Measurements from ENCODE around the gene GABRG3. TPM values are rescaled to one million over a fixed set of nuclear protein-coding genes. Genes with fewer than 3 reads are reported as not detected.

The GABRG3 gene
- total RNA-seq, 1 experiment from 2014 or later = 0.15 TPM

GRCh38 chr15:27328186-27328585 is 357.2 kb downstream of the GABRG3 start:
- no CpG with 5 or more reads among the region's 7 CpGs for WGBS (ENCODE audit: extremely low coverage, insufficient read length, low lambda C conversion rate)
- Mint-ChIP-seq H3K36me3 (ENCODE audit: insufficient read depth in 1 of 3, low read depth in 3 of 3) (no peaks in the 10 kb centered on the region), H3K4me3 (no peak overlapping the region), H3K9me3 (no peaks in the 10 kb centered on the region), H3K27ac (no peak overlapping the region), H3K4me1 (peaks cover 7 to 11% of the 10 kb centered on the region in 2 experiments), H3K27me3 (ENCODE audit: low read depth) (no peaks in the 10 kb centered on the region)
- Histone ChIP-seq H2BK5ac (ENCODE audit: insufficient read length, low read length) (no peak overlapping the region), H3K79me1 (ENCODE audit: insufficient read depth, low read depth, low read length, poor library complexity, severe bottlenecking) (no peaks in the 10 kb centered on the region), H3K27ac (ENCODE audit: insufficient read length, low read depth, low read length) (no peak overlapping the region), H2BK12ac (ENCODE audit: insufficient read length, low read depth, low read length) (no peak overlapping the region), H3K18ac (ENCODE audit: insufficient read length, low read depth, low read length) (no peak overlapping the region), H3K14ac (ENCODE audit: insufficient read depth, low read length) (no peak overlapping the region), H2AK5ac (ENCODE audit: insufficient read length, low read length) (no peak overlapping the region), H3K79me2 (ENCODE audit: insufficient read depth, low read length) (no peaks in the 10 kb centered on the region), H3K56ac (ENCODE audit: insufficient read length, low read depth, low read length) (no peak overlapping the region), H4K8ac (replicated peaks; ENCODE audit: insufficient read length, low read depth, low read length) (no peak overlapping the region), H4K20me1 (ENCODE audit: control insufficient read depth, insufficient read depth, insufficient read length) (no peaks in the 10 kb centered on the region), H2AFZ (ENCODE audit: low read length) (no peak overlapping the region), H3K4me1 (ENCODE audit: insufficient read depth, low read length) (no peaks in the 10 kb centered on the region), H3K23ac (ENCODE audit: insufficient read length, low read depth, low read length) (no peak overlapping the region), H4K91ac (ENCODE audit: insufficient read length, low read depth, low read length) (no peak overlapping the region), H3K4ac (ENCODE audit: low read depth, low read length) (no peak overlapping the region), H2BK120ac (ENCODE audit: low read depth, low read length, poor library complexity, severe bottlenecking) (no peak overlapping the region), H3K4me2 (ENCODE audit: insufficient read depth, insufficient read length, low read length) (no peak overlapping the region), H2BK20ac (ENCODE audit: low read depth, low read length, poor library complexity, severe bottlenecking) (no peak overlapping the region), H3K9me3 (ENCODE audit: control insufficient read depth, low read depth, low read length) (no peaks in the 10 kb centered on the region), H4K5ac (ENCODE audit: insufficient read length, low read depth, low read length) (no peak overlapping the region), H3K9ac (ENCODE audit: extremely low read depth, insufficient read length, low read length) (no peak overlapping the region), H3K27me3 (ENCODE audit: insufficient read depth, low read length) (no peaks in the 10 kb centered on the region), H2BK15ac (ENCODE audit: low read depth, low read length) (no peak overlapping the region), H3K23me2 (ENCODE audit: insufficient read length, low read depth, low read length, poor library complexity, severe bottlenecking) (no peaks in the 10 kb centered on the region), H3T11ph (ENCODE audit: low read length) (no peak overlapping the region)
- TF ChIP-seq CTCF (conservative IDR thresholded peaks at IDR 0.05) = no peak
- DNase-seq = no peak
